ENCODE measurements around the gene C10orf120. TPM values are rescaled to one million over a fixed set of nuclear protein-coding genes. Genes with fewer than 3 reads are reported as not detected.

C10orf120 gene
- total and polyA plus RNA-seq, 9 of the 15 experiments (the other 6 are each of a cell fraction or from before 2014, with no cell fraction given), result not detected

GRCh38 chr10:122715576-122715975, 15.9 kb upstream of the C10orf120 start (continued):
- no peak for TF ChIP-seq HNRNPH1 (optimal IDR thresholded peaks at IDR 0.05; ENCODE audit: low read depth, low read length)
- TF ChIP-seq GABPB2 (CRISPR knock-in tag; conservative IDR thresholded peaks at IDR 0.05), result no peak
- no peak for TF ChIP-seq ZNF766 (CRISPR knock-in tag; conservative IDR thresholded peaks at IDR 0.05)
- no peak for TF ChIP-seq E4F1 (CRISPR knock-in tag; IDR thresholded peaks at IDR 0.05; ENCODE audit: borderline replicate concordance)
- TF ChIP-seq FOXK2 (conservative IDR thresholded peaks at IDR 0.05 in 1 of 2, IDR thresholded peaks at IDR 0.05 in 1 of 2; ENCODE audit: low read depth in 2 of 2), result no peak
- no peak for TF ChIP-seq ADNP (tag; IDR thresholded peaks at IDR 0.05)
- TF ChIP-seq HLTF (IDR thresholded peaks at IDR 0.05), result no peak
- TF ChIP-seq ZFP30 (CRISPR knock-in tag; IDR thresholded peaks at IDR 0.05; ENCODE audit: borderline replicate concordance), result no peak
